GM15510 (cell line): ENCODE measurements around the gene KLHL24.
A peak's percentile ranks its signal among the peaks of the same experiment; 100 is the strongest.

Experiments
- POLR2A ChIP-seq: IDR thresholded peaks from 3 replicates; pipeline ENCODE4 v1.6.1; 2011; ENCODE audit warnings: borderline replicate concordance; ENCODE audit not compliant: insufficient read length; ENCODE audit errors: extremely low read depth

Gene KLHL24

DNA sequence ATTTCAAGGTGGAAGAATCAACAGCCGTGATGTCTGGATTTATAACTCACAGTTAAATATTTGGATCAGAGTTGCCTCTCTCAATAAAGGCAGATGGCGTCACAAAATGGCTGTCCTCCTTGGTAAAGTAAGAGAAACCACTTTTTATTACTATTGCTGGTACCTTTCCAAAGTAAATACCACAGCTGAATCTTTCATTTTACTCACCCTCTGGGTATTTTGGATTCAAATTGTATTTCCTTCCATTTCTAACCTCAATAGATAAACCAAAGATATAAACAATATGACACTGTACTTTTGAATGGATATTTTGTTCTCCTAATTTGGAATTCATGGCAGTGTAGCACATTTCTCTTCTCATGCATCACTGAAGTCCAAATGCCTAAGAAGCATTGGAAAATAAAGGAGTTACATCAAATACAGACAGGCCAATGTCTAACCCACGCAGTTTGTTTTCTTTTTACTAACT lies 29.5 kb downstream of the KLHL24 start:
- TF ChIP-seq POLR2A, result no peak

DNA sequence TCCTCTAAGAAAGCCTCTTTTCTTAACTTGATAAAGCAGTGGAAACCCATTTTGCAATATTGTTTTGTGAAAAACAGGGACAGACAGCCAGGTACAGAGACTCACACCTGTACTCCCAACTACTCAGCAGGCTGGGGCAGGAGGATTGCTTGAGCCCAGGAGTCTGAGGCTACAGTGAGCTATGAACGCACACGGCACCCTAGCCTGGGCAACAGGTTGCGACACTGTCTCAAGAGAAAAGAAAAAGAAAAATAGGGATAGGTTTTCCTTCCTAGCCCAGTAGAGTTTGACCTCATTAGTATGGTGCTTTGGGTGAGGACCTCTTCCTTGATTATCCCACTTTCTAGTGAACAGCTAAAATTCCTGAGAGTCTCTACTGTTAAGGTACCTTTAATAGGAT lies 44.6 kb downstream of the KLHL24 start:
- TF ChIP-seq POLR2A, result no peak

DNA sequence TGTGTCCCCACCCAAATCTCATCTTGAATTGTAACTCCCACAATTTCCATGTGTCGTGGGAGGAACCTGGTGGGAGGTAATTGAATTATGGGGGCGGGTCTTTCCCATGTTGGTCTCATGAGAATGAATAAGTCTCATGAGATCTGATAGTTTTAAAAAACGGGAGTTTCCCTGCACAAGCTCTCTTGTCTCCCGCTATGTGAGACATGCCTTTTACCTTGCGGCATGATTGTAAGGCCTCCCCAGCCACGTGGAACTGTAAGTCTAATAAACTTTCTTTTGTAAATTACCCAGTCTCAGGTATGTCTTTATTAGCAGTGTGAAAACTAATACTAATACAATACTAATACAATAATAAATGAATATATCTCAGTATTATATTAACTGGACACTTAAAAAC lies 52.3 kb downstream of the KLHL24 start:
- no peak for TF ChIP-seq POLR2A

DNA sequence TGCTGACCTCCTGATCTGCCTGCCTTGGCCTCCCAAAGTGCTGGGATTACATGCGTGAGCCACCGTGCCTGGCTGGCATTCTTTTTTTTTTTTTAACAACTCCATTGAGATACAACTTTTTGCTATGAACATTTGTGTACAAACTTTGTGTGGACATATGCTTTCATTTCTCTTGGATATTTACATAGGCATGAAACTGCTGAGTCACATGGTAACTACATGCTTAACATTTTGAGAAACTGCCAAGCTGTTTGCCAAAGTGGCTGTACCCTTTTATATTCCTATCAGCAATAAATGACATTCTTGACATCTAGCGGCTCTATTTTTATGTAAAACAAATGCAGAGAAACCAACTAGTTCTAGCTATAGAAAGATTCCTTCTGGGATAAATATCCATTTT lies 53.5 kb downstream of the KLHL24 start:
- no peak for TF ChIP-seq POLR2A

DNA sequence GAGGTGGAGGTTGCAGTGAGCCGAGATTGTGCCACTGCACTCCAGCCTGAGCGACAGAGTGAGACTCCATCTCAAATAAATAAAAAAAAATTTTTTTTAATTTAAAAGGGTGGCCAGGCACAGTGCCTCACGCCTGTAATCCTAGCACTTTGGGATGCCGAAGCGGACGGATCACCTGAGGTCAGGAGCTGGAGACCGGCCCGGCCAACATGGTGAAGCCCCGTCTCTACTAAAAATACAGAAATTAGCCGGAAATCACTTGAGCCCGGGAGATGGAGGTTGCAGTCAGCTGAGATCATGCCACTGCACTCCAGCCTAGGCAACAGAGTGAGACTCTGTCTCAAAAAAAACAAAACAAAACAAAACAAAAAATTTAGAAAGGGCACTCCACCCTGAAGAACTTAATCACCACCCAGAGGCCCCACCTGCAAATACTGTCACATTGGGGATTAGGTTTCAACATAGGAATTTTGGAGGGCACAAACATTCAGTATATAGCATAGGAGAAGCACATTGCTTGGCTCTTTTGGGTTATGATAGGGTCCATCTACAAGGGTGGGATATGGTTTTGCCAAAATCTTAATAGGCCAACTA lies 55.1 kb downstream of the KLHL24 start:
- TF ChIP-seq POLR2A, result no peak

DNA sequence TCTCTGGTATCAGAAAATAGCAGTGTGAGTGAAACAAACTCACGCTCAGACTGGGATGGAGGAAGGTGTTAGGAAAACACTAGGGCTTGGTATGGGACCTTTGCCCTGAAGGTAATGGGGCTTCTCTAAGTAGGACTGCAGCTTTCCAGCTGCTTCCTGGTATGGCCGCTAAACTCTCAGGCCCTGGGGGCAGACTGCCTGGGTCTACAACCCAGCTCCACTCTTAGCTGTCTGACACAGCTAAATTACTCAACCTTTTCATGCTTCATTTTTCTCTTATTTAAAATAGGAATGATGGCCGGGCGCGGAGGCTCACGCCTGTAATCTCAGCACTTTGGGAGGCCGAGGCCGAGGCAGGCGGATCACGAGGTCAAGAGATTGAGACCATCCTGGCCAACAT lies 57.0 kb downstream of the KLHL24 start:
- TF ChIP-seq POLR2A, result no peak

DNA sequence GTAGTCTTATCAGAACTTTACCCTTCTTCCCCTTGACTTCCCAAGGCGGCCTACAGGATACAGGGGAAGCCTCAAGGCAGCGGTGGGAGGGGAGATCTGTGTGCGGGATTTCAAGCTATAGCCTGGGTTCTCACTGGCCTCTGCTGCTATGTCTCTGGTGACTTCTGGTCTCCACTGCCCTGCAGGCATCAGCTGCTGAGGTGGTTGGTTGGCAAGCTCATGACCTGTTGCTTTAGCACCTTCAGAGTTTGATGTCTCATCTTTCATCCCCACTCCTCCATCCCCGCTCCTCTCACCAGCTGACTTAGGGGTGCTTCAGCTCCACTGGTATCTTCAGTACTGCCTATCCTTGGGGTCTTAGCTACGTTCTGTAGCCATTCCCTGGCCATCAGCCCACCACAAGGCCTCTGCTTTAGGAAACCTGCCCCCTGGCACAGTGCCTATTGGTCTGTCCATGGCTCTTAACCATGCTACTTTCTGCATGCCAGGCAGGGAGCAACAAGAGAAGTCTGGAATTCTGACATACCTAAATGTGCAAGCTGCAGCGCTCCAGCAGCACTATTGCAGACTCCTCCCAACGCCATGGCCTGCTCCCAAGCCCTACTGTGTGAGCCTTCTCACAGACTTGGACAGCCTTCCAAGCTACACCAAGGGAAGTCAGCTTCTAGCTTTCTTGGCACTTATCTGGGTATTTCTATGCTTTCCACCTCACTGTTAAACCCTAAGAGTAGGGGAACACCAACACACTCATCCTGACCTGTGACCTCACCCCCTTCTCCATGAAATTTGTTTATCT lies 60.3 kb downstream of the KLHL24 start:
- no peak for TF ChIP-seq POLR2A

DNA sequence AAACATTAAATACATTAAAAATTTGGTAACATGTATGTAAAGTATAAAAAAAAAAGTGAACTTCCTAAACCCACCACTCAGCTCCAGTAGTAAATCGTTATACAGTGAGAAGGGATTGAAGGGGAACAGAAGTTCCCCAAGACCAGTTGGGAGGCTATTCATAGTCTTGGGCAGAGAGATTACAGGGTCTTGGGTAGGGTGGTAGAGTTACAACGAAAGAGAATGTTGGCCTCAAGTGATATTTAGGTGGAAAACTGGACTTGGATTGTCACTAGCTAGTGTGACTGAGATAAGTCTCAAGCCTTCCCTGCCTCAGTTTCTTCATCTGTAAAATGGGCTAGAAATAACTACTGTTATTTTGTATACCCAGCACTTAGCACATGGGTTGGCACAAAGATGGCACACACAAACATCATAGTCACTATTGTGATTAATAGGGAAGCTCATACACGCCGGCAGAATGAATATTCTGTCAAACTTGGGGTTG lies 61.7 kb downstream of the KLHL24 start:
- TF ChIP-seq POLR2A, result no peak

DNA sequence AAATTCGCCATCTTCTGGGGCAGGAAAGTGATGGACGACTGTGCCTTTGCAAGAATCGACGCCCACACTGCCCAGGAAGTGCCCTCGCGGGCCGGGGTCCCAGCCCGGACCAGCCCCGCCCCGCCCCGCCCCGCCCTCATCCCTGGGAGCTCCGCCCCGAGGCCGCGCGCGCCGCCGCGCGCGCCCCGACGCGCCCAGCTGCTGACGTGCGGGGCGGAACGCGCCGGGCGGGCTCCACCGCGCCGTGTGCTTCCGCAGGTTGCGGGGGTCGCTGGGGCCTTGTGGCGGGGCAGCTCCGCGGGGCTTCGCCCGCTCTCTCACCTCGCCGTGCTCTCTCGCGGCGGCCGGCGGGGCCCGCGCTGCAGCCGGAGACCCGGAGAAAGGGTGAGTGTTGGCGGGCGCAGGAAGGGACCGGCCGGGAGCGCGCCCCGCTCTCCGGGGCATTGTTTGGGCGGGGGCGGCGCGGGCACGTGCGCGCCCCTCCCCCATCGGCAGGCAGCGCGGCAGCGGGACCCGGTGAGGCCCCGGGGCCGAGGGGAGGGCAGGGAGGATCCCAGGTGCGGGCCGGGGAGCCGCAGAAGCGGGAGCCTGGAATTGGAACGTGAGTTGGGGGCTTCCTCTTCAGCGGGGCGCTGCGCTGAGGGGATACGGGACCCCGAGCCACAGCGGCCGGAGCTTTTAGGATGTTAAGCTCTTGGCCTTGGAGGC lies 62.3 kb downstream of the KLHL24 start, which contains the start of gene YEATS2:
Gene YEATS2, plus strand, starts transcription at position 188 of the 708 bp plus-strand sequence. CDS start 17,366 bp downstream, outside the sequence.
- peak; percentile 85 for TF ChIP-seq POLR2A

DNA sequence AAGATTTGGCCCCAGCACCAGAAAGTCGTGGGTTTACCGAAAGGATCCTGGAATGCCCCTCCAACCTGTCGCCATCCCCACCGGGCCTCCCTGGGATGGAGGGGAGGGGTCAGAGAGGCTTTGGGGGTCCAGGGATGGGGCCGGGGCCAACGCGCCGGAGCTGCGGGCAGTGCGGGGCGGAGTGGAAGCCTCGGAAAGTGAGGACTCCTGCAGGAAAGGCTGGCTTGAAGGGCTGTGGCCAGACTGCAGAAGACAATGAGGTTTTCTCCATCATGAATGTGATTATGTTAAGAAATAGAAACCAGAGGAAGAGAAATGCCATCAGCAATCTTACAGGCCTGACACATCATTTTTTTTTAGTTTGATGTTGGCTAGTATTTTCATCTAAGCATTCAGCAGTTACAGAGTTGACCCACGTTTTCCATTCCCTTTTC lies 62.9 kb downstream of the KLHL24 start:
- no peak for TF ChIP-seq POLR2A

DNA sequence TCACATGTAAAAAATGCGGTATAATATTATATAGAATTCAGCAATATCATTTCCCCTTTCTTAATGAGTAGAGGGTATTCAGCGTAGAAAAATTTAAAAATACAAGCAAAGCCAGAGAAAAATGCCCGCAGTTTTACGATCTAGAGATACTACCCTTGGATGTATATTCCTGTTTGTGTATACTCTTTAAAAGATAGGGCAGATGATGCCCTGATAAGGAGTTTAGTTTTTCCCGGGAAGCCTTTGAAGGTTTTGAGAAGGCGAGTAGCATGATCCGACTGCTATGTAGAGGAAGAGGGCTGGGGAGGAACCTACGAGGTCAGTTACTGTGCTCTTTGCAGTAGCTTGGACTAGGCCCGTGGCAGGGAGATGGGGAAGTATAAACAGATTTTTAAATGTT lies 63.3 kb downstream of the KLHL24 start:
- no peak for TF ChIP-seq POLR2A

DNA sequence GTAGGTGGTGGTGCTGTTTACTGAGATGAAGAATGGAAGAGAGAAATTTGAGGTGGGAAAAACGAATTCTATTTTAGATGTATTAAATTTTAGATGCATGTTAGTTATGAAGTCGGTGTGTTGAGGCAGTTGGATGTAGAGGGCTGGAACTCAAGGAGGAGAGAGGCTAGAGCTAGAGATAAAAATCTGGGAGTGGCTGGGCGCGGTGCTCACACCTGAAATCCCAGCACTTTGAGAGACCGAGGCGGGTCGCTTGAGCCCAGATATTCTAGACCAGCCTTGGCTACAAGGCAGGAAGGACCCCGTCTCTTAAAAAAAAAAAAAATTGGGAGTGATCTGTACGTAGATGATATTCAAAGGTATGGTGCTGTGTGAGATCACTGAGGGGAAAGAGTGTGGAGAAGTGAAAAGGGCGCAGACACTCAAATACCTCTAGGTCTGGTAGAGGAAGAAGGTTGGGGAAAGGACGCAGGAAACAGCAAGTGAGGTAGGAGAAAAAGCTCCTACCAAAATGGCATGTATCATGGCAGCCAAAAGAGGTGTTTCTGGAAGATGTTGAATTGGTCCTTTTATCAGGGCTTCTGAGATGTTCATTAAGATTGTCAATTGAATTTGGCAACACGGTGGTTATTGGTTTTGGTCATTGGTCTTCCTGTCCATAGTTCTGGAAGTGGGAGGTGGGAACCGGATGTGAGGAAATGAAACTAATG lies 64.0 kb downstream of the KLHL24 start:
- TF ChIP-seq POLR2A, result no peak

DNA sequence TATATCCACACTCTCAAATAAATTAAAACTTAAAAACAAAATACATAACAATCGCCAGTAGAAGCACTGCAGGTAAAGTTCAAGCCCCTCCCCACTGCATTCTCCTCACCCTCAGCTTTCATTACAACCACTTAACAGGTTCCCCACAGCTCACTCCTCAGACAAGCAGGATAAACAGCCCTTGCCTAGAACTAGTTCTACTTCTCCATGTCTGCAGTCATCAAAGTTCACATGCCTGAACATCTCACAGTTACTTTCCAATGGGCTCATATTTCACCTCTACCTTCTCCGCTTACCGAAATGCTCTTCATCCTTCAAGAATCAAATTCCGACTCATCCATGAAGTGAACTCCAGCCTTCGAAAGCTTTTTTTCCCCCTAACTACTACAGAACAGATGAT lies 66.3 kb downstream of the KLHL24 start:
- TF ChIP-seq POLR2A, result no peak

DNA sequence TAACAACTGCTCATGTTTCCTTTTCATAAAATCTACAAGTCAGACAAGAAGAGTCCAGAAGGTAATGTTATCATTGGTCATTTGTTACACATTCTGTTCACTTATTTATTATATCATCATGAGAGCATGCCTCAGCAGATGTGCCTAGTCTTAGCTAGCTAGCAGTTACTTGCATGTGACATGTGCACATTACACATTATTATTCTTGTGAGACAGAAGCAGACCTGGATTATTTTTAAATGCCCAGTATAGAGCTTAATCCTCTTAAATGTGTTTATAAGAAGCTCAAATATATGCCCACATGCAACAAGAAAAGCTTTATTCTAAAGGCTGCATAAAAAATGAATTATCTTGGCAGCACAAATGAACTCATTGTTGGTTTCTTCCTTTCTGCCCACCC lies 74.8 kb downstream of the KLHL24 start:
- no peak for TF ChIP-seq POLR2A

DNA sequence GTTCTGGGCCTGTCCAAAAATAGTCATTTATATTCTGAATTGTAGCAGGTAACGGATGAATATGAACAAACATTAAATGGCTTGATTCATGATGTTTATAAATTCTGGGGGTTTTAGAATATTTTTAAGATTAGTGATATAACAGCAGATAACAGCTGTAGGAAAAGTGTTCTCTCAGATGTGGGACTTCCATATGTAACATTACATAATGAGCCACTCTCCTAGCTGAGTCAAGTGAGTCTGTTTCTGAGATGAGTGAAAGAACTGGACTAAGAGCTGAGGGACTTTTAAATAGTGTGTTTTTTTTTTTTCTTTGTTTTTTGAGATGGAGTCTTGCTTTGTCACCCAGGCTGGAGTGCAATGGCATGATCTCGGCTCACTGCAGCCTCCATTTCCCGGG lies 76.1 kb downstream of the KLHL24 start:
- no peak for TF ChIP-seq POLR2A

DNA sequence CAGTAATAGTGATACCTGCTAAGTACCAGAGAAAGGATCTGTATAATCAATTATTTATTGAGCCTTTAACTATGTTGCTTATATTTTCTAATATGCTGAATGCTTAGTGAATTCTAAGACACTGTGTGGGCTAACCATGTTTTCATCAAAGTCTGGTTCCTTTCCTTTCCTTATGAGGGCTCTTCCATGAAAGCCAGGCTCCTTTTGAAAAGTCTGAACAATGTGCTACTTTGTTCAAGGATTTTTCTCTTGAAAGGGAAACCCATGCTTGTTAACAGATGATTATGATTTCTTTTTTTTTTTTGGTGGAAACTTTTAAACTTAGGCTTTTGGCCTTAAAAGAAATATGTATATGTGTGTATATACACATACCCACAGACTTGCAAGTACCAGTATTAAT lies 79.2 kb downstream of the KLHL24 start:
- TF ChIP-seq POLR2A, result no peak

DNA sequence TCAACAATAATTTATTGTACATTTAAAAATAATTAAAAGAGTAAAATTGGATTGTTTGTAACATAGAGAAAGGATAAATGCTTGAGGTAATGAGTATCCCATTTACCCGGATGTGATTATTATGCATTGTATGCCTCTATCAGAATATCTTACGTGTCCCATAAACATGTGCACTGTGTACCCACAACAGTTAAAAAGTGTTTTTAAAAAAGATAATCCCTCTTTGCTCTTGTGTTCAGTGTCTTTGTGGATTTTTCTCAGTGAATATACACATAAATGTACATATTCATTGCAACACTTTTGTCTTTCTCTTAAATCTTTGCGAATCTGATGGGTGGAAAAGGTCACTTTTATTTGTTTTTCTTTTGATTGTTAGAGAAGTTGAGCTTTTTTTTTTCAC lies 82.6 kb downstream of the KLHL24 start:
- no peak for TF ChIP-seq POLR2A
